K562 (cell line): ENCODE results near the gene NRXN2.

Experiments used
- BHLHE40 ChIP-seq: IDR thresholded peaks from 2 replicates; pipeline ENCODE4 v1.6.1; 2011; ENCODE audit warnings: low read length, improper control_type of control experiment
- CEBPB ChIP-seq: fragments of 450-650 bp; IDR thresholded peaks from 2 replicates; pipeline ENCODE4 v1.6.1; 2016; ENCODE audit warnings: missing genetic modification characterization, missing compliant biosample characterization
- CTCF ChIP-seq, 3 experiments: IDR thresholded peaks in 2 of 3; conservative IDR thresholded peaks in 1 of 3; 2 replicates each; pipeline ENCODE4 v1.5.1; 2011 to 2012; ENCODE audit warnings: low read length in 3 of 3, mild to moderate bottlenecking in 3 of 3, control low read depth in 2 of 3, improper control_type of control experiment in 1 of 3, inconsistent platforms in 1 of 3, low read depth in 1 of 3, mixed read lengths in 1 of 3, moderate library complexity in 1 of 3; ENCODE audit not compliant: insufficient read depth in 2 of 3
- FOXK2 ChIP-seq, 2 experiments: fragments of 450-650 bp; IDR thresholded peaks in 1 of 2; conservative IDR thresholded peaks in 1 of 2; 2 replicates each; pipeline ENCODE4 v1.6.1; 2016; ENCODE audit warnings: low read depth in 2 of 2, mild to moderate bottlenecking in 1 of 2
- MAZ ChIP-seq, 2 experiments: fragments of 450-650 bp in 1 of 2; sonication (generic) in 1 of 2; formaldehyde crosslinking; IDR thresholded peaks in 1 of 2; conservative IDR thresholded peaks in 1 of 2; 2 replicates each; pipeline versions ENCODE4 v1.4.0 to v1.5.0; 2020; ENCODE audit warnings: mild to moderate bottlenecking in 1 of 2, missing genetic modification reagents in 1 of 2
- ZNF431 ChIP-seq: sonication (generic); formaldehyde crosslinking; IDR thresholded peaks from 2 replicates; pipeline ENCODE4 v1.8.0; 2022; ENCODE audit warnings: mild to moderate bottlenecking, missing genetic modification reagents

- TF ChIP-seq CEBPB (no peak), CTCF (IDR thresholded peaks at IDR 0.05 in 2 of 3, conservative IDR thresholded peaks at IDR 0.05 in 1 of 3; ENCODE audit: insufficient read depth in 2 of 3, low read depth in 1 of 3, low read length in 3 of 3) (no peak), ZNF431 (CRISPR knock-in tag) (no peak), FOXK2 (conservative IDR thresholded peaks at IDR 0.05 in 1 of 2, IDR thresholded peaks at IDR 0.05 in 1 of 2; ENCODE audit: low read depth in 2 of 2) (no peak), MAZ (CRISPR knock-in tag; conservative IDR thresholded peaks at IDR 0.05 in 1 of 2, IDR thresholded peaks at IDR 0.05 in 1 of 2) (no peak), BHLHE40 (no peak)
These were observed 154.3 kb downstream of the NRXN2 start for GRCh38 chr11:64568584-64569140.
